Activated naive CD4-positive, alpha-beta T cell treated with anti-CD3 and anti-CD28 coated beads, Interleukin-2, amount 50 U/mL, for 16 hours (primary cell): ENCODE results near the gene MNT.

ENCODE experiments used
- DNase-seq: peaks from one replicate; pipeline ENCODE4 v3.0.0-alpha.2; 2020

MNT gene

DNA sequence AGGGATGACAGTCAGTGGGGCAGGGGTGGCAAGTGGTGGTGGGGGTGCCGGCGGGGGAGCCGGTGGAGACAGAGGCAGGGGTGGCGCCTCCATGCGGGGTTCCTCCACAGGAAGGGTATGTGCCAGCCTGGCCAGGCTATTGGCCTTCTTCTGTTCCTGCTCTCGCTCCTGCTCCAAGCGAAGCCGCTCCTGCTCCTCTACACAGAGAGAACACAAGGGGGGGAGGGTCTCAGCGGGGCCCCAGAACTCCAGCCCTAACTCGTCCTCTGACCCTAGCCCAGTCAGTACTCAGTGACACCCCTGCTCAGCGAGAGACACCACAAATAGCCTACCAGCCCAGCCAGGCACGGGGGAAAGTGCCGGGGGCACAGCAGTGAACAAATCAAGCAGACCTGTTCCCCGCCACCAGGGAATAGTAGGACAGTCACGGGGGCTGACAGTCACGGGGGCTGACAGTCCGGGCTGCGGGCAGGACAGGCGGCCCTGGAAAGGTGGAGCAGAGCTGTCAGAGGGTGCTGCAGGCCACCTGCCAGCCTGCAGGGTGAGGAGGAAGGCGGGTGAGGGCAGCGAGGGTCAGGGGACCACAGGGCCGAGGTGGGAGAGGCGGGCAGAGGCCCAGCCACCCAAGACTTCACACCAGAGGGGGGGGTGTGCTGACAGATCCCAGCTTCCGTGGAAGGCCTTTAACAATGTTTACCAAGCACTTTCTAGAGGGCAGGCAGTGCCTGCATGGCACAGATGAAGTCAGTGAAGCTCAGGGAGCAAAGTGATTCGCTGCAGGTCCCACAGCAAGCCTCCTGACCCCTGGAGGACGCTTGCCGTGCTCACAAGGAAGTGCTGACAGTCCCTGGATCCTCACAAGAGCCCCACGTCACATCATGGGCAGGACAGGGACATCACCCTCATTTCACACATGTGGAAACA lies 5.3 kb downstream of the MNT start:
- DNase-seq, result no peak

DNA sequence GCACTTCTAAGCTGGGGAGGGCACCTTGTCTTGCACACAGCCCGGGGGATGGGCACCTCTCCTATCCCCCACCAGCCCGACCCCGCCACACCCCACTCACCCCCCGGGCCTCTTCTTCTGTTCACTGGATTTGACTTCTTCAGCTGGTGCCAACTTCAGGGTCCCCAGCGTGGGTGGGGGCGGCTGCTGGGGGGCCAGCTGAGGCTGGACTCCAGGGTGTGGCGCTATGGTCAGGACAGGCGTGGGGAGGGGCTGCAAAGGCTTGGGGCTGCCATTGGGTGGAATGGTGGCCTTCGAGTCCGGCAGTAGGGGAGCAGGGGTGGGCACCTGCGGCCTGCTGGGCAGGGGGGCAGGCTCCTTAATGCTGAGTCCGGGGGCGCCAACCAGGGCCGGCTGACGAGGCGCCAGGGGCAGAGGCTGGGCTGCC lies 6.1 kb downstream of the MNT start:
- no peak for DNase-seq

DNA sequence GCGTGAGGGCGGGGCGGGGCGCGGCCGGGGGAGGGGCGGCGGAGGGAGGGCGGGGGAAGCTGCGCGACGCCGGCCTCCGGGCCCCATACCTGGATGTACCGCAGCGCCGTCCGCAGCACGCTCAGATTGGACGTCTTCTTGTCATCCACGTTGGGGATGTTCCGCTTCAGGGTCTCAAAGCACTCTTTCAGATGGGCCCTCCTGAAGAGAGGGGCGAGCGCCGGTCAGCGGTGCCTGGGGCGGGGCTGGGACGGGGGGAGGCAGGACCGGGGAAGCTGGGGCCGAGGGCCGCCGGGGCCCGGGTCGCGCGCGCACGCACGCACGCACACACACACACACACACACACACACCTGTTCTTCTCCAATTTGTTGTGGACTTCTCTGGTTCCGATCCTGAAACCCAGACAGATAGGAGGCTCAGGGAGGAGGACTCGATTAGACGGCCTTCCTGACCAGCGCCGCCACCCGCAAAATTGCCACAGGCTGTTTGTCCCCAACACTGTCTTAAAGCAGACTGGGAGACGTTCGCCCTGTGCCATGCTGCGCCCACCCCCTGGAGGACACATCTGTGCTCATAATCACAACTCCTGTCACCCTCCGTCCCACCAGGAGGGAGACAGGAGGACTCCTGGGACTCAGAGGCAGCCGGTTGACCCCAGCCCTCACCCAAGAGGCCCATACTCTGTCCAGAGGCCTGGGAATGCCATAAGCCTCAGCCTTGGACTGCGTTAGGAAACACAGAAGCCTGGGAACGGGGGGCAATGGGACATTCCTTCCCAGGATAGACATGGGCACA lies 6.7 kb downstream of the MNT start:
- DNase-seq, result no peak

DNA sequence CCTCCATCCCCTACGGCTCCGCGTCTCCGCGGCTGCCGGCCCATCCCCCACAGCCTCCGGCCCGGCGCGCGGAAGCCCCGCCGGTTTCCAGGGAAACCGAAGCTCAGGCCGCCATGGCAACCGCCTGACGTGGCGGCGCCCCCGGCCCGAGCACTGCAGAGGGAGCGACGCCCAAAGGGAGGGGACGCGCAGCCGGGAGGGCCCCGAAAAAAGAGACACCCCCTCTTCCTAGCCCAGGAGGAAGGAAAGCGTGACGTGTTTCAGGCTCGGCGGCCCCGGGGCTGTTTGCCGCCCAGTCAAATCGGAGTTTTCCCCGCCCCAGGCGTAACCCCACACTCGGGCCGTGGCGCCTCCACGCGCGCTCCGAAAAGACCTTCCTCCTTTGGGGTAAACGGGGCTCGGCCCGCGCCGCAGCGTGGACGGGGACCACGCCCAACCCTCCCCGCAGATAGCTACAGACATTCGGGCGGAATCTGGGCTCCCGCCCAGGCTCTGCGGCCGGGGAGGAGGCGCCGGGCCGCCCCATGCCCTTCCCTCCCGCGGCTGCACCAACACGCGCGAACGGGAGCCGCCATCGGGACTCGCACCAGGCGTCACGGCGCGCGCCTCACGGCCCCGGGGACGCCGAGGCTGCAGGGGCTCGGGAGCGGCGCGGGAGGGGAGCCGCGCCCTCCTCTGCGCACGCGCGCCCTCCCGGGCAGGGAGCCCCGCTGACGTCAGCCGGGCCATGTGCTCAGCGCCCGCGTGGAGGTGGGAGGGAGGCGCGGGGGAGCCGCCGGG lies 7.5 kb downstream of the MNT start:
- peak; percentile 92 for DNase-seq

DNA sequence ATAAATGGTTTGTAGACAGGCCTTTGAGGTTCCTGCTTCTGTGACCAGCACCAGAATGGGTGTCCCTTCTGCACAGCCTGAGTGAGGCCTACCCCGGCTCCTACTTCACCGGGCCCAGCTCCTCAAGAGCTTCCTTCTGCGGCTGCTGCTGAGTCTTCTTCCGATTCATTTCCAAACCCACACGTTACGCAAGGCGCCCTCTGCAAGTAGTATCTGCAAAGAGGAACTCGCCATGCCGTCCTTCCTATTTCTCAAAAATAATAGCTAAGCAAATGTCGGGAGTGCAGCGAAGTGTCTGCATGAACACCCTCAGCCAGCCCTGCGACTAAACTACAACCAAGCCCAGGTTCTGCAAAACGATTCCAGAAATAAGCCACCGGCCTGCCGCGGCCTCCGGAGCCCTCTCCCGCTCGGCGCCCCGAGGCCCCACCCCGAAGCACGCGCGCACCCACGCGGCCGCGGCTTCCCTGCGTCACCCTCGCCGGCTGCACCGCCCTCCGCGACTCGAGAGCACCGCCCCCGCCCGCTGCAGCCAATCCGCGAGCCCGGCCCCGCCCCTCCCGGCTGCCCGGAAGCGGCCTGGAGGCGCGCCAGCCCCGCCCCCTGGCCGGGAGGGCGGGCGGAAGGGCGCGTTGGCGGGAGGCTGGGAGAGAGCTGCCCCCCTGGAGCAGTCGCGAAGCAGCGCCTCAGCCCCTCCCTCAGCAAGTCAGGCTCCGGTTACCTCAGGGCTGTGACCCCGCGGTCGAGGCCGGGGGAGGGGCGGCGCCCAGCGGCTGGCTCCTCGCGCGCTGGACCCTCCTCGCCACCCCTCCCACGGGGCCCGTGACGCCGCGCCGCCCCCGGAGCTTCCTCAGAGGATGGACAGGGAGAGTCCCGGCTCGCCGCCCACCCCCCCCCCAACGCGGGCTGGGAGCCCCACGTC lies 8.3 kb downstream of the MNT start:
- peak; percentile 99 for DNase-seq

DNA sequence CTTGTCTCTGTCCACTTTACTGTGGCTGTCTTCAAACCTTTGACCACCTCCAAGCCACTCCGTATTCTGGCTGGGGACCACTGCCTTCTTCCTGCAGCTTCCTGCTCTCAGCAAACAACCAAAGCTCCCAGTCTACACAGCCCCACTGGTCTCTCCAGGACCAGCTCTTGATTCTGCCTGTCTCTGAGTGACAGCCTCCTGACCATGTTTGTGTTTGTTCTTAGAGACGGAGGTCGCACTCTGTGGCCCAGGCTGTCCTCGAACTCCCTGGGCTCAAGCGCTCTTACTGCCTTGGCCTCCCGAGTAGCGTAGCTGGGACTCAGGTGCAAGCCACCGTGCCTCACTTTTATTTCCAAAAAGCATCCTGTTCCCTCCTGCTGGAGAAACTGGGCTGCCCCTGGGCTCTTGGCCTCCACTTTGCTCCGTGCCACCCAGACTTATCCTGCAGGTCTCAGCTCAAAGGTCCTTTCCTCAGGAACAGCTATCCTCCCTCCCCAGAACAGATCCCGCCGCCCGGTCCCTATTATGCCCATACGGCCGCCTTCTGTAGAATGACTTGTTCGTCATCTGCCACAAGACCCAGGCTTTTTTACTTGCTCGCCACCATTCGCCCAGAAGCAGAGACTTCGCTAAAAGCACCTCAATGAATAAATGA lies 9.1 kb downstream of the MNT start:
- DNase-seq, result no peak

DNA sequence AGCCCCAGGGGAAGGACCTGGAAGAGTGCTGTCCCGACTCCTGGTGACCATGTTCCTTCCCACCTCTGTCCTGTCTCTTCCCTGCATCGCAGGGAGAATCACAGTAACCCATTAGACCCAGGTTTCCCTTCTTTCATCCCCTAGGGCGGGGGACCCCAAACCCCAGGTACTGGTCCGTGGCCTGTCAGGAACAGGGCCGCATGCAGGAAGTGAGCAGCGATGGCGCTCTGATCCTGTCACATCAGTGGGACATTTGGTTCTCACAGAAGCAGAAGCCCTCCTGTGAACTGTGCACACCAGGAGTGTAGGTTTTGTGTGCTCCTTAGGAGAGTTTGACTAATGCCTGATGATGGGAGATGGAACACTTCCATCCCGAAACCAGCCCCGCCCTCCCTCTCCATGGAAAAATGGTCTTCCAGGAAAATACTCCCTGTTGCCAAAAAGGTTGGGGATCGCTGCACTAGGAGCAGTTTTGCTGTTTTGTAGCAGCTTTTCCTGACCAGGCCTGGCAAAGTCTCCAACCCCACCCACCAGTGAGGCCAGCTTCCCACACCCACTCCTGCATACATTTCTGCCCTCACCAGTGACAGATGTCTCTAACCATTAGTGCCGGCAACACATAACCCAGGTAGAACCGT lies 10.5 kb downstream of the MNT start:
- no peak for DNase-seq

DNA sequence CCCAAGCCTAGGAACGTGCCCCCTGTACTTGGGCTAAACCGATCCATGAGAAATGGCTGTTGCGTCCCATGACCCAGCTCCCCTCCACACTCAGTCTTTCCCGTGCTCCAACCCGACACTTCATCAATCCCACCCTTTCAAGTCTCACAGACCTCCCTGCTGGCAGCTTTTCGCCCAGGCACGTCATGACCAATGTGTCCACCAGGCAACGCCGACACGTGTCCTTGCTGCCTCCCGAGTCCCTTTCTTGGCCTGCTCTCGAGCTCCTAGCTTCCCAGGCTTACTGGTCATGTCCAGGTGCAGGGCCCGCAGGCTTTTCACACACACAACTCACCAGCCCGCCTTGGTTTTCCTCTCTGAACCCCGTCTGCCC lies 12.2 kb downstream of the MNT start:
- DNase-seq, result no peak

DNA sequence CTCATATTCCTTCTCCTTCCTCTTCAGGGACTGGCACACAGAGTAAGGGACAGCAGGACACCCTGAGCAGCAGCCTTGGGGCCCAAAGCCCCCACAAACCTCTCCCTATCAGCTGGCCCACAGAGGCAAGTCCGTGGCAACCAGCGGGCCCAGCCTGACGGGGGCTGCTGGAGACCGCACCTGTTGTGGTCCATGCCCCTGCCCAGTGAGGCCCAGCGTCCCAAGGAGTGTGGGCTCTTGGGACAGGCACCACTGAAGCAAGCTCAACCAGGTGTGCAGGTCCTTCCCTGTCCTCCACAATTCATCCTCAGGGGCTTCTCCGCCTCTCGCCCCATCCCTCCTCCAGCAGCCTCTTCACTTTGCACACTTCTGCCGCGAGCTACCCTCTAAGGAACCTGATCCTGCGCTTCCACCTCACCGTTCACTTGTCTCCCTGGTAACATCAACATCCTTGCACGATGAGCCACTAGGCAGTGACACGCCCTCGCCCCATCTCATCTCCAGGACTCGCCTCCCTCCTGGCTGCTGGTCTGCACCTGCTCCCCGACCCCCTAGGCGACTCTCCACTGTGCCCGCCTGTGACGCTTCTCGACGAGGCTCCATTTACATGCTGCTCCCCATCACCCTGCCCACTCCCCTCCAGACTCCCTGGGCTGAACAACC lies 12.7 kb downstream of the MNT start:
- DNase-seq, result no peak

DNA sequence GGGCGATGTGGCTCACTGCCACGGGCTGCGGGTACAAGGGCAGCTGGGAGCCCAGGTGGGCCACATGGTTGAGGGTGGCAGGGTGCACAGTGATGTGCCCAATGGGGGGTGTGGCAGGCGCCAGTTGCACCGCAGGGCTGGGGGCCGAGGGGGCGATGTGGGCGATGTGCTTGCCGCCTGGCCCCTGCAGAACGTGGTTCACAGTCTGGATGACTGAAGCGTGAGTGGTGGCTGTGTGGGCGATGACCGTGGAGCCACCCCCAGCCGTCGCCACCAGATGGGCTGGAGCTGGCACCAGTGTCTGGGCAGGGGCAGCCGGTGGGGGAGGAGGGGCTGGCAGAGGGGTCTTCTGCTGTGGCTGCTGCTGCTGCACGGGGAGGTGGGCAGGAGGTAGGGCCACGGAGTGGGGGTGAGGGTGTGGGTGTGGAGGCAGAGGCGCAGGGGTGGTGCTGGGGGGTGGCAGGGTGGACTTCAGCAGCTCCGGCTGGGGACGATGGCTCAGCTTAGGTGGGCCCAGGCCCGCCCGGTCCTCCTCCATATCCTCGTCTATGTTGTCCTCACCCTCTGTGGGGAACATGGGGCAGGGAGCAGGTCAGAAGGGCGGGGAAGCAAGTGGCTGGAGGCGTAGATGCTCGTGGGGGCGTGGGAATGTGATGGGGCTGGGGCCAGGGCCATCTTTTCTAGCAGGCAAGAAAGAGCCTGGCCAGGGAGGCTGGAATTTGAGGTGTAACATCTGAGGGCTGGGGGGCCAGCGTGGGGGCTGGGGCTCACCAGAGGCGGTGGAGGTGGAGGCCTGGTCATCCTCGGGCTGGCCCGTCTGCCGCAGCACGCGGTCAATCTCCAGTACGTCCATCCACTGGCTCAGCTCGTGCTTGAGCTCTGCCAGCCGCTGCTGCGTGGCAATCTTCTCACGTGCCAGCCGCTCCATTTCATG lies 13.5 kb downstream of the MNT start:
- no peak for DNase-seq

DNA sequence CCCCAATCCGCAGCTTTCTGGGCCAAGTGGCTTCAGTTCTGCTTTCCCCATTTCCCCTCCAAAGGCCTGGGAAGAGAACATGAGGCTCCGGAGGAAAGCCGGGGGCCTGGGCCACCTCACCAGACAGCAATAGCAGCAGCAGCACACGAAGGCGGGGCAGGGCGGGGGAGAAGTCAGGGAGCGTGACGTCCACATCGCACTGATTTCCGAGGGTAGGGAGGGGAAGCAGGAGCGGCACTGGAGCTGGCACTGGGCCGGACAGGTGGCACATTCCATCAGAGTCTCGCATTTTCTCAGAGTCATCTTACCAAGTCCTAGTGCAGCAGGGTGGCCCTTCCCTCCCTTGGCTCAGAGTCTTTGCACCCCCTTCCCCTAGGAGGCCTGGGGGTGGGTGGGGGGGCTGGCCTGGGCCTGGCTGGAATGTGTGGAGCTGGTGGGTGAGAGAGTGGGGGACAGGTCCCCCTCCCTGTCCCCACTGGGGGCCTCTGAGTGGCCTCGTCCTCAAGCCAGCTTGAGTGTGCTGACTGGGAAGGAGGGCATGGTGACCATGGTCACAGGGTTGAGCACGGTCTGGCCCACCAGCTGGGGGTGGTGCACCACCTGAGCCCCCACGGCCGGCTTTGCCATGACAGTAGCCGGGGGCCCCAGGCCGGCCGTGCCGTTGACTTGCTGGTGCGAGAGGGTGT lies 14.3 kb downstream of the MNT start:
- no peak for DNase-seq

DNA sequence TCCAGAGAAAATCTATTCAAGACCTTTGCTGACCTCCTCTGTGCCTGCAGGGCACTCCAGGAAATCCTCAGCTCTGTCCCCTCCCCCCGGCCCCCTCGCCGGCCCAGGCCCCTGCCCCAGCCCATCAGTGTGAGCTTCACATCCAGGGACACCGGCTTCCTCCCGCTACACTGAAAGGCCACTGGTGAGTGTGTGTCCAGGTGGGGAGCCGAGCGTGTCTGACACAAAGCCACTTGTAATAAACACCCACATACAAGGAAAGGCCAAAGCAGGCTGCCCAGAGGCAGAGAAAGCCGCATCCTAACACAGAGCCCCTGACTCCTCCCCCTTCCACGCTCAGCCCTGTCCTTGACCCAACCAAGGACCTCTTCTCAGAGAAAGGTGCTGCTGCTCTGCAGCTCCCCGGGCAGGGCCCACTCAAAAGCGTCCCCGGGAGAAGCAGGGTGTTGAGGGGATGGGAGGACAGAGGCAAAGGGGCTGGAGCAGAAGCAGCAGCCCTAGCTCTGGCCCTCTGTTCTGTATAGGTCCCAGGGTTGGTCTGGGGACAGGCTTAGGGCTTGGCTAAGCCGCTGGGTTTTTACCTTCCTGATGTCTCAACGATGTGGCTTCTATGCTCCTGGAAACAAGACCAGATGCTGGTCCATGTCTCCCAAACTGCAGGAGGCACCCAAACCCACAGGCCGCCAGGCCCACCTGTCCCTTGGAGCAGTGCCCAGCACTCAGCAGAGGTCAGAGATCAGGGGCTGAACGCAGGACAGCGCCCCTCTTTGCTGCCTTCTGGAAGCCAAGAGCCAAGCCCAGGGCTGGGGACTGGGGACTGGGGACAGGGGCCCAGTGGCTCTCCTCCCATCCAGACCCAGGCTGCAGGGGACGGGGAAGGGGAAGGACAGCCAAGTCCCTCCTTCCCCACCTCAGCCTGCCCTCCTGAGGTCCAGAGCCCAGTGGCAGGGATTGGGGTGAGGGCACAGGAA lies 15.3 kb downstream of the MNT start:
- DNase-seq, result no peak

DNA sequence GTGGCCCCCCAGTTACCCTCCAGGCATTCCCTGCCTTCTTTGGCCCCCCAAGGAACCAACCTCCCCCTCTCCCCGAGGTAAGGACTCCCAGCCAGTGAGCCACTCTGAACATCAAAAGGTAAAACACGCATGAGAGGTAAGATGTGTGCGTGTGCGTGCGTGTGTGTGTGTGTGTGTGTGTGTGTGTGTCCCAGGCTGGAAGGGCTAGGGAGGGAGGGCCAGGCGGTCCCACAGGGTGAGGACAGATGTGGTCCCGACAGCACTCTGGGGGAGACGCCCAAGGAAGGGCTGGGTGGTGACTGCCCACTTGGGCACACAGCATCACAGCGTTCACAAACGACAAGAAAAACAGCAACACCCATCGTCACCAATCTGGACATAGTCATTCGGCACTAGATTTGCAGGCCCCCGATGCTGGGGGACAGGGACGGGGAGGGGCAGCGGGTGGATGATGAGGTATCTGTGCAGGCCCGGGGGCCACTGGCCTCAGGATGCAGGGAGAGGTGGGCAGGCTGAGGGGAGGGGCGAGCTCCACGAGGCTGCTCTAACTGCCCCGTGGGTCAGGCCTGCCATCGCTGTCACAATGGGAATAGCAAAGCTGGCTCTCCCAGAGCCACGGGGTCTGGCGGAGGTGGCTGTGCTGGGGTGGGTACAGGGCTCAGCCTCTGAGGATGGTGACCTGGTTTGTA lies 16.3 kb downstream of the MNT start:
- no peak for DNase-seq

DNA sequence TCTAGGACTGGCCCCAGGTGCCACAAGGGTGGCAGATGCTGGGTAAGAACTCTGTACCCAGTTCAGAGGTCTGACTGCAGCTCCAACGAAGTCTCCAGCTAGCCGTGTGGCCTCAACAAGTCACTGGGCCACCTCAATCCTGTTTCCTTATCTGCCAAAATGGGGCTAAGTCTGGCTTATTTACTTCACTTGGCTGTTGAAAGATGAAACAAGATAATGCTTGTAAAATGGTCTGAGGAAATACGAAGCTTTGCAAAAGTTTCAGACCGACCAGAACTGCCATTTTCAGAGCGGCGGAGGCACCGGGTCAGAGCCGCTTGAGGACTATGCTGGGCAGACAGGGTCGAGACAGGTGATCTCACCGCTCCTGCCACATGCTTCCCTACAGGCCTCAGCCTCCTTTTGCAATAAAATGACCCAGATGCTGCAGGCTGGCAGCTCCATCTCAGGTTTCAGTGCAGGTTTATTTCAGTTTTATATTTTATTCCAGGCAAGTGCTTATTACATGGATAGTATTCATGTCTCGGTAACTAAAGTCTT lies 17.2 kb downstream of the MNT start:
- no peak for DNase-seq

DNA sequence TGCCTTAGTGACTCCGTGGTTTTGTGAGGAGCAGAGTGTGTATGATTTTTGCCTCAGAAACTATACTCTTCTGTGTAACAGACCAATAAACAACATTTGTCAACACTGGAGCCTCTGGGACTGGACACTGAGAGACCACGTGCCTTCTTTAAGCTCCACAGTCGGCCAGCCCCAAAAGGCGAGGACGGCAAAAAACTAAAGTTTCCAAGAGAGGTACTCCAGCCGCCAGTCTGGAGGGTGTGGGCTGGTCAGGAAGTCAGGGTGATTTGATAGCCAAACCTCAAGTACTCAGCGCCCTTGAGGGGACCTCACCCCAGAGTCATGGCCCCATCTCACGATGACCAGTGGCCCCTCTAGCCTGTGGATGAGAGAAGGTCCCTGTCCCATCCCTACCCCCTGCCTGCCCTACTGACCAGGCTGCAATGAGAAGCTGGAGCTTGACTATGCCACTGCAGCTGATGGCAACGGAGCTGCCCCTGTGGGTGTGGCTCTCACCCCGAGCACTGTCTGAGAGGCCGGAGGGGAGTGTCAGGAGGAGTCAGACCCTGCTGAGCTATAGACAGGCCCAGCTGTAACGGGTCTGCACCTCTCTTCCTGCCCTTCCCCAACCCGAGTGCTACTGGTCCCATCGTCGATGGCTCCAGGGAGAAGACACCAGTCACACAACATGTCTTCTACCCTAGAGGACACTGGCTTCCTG lies 19.8 kb downstream of the MNT start:
- DNase-seq, result no peak
